Measurements from ENCODE around the gene NTMT1. TPM values are rescaled to one million over a fixed set of nuclear protein-coding genes. Genes with fewer than 3 reads are reported as not detected.
"Not testable (repeated sequence)": the region's sequence is repeated elsewhere in the genome, so short reads cannot be mapped to it uniquely, and the experiment has no call there.

NTMT1 gene
- total RNA-seq, 1 donor from 2014 or later = 15.7 TPM

- no peak for DNase-seq
Observed at GRCh38 chr9:129655154-129655553, 29.2 kb downstream of the NTMT1 start.

DNA sequence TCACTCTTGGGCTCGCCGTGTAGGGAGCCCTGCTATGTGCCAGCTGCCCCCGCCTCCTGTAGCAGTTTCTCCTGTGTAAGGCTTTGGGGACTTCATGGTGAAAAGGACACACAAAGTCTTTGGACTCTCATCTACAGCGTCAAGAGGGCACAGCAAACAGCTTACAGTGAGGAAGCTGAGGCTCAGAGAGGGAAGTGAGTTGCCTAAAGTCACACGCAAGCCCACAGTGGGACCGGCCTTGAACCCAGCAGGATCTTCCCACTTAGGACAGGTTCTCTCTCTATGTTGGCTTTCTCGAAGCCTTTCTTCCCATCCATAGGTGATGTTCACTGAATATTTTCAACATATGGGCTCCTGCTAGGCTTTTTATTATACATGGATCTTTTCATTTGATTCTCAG lies 29.7 kb downstream of the NTMT1 start:
- no peak for DNase-seq

GRCh38 chr9:129656795-129657390 lies 30.9 kb downstream of the NTMT1 start:
- no peak for DNase-seq

GRCh38 chr9:129661029-129661428 lies 35.1 kb downstream of the NTMT1 start:
- DNase-seq = no peak

- DNase-seq = not testable (repeated sequence)
Observed at GRCh38 chr9:129662239-129662638, 36.3 kb downstream of the NTMT1 start.

DNA sequence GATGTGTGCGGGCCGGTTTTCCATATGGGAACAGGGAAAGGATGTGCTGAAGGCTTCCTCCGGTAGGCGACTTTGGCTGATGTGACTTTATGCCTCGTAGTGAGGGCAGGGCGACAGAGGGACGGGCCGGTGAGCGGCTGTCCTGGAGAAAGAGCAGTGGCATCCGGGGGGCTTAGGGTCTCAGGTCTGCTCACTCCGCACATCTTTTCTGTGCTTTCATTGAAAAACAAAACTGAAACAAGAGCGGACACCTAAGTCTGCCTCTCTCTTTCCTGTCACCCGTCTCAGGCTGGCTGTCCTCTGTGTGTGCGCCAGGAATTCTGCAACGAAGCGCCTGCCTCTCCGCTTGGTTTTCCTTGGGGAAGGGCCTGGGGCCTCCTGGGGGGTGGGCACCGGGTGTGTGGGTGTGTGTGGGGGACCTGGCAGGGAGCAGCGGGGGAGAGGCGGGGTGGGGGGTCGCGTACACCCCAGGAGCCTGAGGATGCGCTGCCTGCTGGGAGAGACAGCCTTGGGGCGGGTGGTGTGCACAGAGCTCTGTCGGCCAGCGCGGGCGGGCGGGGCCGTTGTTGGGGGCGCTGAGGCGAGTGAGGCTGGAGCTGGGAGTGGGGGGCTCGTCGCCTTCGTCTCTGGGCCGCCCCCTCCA lies 38.9 kb downstream of the NTMT1 start:
- no peak for DNase-seq

- peak; percentile 13 for DNase-seq
Observed at GRCh38 chr9:129665389-129665775, 39.4 kb downstream of the NTMT1 start, which contains the start of gene PRRX2. PRRX2 (plus strand) TSS chr9:129665647; CDS start chr9:129665868, 221 bp downstream.

DNA sequence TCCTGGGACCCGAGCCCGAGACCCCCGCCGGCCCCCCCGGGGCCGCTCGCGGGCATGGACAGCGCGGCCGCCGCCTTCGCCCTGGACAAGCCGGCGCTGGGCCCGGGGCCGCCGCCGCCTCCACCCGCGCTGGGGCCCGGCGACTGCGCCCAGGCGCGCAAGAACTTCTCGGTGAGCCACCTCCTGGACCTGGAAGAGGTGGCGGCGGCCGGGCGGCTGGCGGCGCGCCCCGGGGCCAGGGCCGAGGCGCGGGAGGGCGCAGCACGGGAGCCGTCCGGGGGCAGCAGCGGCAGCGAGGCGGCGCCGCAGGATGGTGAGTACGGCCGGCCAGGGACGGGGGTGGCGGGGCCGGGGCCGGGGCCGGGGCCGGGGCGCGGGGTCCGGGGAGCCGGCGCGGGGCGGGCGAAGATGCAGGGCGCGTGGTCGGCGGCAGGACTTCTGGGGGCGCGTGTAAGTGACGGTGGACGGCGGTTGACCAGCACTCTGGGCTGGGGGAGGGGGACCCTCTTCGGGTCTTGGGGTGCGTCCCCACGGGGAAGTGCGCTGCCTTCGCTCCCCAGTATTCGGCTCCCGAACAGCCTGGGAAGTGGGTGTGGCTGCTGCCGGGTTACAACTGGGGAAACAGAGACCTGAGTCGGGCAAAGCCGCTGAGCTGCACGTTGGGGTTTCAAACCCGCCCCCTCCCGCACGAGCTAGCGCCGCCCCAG lies 40.0 kb downstream of the NTMT1 start:
- DNase-seq = no peak

DNA sequence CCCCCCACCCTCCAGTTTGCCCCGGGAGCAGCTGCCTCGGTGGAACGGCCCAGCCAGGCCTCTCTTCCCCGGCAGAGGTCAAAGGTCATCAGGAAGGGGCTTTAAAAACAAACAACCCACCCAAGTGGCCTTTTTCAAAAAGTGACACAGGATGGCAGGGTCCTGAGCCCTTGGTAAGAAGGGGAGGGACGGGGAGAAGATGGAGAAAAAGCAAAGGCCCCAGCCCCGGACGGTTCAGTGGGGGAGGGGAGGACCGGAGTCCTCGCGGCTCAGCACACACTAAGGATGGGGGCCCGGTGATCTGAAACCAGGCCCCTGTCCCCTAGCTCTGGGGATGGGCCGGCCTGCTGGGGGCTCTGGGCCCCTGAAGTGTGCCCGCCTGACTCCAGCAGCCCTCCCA lies 40.6 kb downstream of the NTMT1 start:
- DNase-seq = no peak

DNA sequence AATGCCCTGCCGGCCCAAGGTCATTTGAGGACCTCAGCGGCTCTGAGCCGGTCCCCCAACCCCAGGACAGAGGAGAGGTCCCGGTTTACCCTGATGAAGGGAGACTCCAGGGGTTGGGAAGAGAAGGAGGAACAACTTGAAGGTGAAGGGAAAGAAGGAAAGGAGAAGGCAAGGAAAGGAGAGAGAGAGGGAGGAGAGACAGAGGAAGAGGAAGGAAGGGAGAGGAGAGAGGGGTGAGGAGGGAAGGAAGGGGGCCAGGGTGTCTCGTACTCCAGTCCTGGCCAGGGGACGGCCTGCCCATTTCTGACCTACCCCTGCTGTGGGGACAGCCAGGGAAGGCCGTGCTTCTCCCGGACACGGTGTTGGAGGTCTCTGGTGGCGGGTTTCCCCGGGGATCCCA lies 41.4 kb downstream of the NTMT1 start:
- no peak for DNase-seq

GRCh38 chr9:129667850-129668249 lies 41.9 kb downstream of the NTMT1 start:
- DNase-seq = no peak

DNA sequence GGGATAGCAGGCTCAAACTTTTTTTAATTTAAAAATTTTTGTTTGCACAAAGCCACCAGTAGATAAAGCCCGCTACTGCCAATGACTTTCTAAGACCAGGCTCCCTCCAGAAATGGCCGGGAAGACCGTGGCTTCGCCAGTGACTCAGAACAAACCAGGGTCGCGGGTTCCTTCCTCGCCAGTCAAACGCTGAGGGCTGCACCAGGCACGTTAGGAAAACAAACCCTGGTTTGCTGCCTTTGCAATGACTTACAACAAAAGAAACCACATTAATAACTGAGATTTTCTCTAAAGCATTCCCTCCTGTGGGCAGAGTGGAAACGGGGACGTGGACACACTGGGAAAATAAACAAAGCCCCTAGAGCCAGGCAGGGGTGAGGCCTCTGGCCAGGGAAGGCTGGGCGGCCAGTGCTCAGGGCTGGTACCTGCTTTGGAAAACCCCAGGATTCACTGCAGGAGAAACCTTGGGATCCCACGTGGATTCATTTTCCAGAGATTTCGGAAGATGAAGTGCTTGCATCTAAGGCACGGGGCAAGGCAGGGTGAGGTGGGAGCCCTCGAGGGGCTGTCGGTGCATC lies 43.3 kb downstream of the NTMT1 start:
- peak; percentile 19 for DNase-seq

GRCh38 chr9:129669946-129670345 lies 44.0 kb downstream of the NTMT1 start:
- DNase-seq = no peak

- no peak for DNase-seq
Observed at GRCh38 chr9:129671065-129671464, 45.1 kb downstream of the NTMT1 start.

DNA sequence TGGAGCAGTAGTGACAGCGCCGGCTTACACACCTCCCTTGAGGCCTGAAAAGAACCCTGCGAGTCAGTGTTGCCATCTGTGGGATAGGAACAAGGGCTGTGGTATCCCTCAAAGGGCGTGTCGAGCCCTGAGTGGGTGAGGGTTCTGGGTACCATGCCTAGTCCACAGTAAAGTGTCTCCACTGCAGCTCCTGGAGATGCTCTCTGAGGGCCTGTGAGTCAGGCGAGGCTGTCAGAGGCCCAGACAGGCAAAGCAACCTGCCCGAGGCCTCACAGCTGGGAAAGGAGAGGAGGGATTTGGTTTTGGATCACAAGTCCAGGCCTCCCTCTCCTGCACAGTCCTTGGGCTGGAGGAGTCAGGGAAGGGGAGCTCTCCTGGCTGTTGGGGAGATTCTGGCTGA lies 45.6 kb downstream of the NTMT1 start:
- DNase-seq = no peak

GRCh38 chr9:129672702-129673101 lies 46.7 kb downstream of the NTMT1 start:
- no peak for DNase-seq

DNA sequence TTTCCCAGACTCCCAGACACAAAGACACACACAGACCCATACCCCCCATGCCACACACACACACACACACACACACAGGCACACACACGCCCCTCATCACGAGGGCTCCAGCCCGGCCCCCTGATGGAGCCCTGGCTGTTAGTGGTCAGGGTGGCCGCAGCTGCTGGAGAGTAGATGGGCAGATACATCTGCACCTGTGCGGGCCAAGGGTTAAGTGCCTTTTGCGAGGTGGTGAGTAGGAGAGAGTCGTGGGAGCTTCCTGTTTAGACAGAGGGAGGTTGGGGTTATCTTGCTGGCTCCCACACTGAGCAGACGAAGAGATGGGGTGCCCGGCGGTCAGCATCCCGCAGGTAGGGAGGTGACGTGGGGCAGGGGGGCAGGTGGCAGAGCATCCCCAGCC lies 47.6 kb downstream of the NTMT1 start:
- DNase-seq = no peak

DNA sequence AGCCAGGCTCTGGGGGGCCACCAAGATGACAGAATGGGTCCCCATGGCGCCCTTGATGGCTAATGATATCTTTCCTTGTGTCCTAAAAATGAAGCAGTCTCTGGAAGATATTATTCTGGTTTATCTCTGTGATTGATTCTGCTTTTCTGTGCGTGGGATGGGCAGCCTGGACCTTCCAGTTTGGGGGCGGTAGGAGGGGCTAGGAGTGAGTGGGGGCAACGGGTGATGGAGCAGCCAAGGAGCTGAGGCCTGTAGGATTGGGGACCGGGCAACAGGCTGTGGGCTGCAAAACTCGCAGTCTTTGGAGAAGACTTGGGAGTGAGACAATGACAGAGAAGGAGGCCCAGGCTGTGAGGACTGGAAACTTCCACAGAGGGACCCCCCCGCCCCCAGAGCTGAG lies 48.3 kb downstream of the NTMT1 start:
- DNase-seq = no peak

- DNase-seq = no peak
Observed at GRCh38 chr9:129675620-129676019, 49.7 kb downstream of the NTMT1 start.

DNA sequence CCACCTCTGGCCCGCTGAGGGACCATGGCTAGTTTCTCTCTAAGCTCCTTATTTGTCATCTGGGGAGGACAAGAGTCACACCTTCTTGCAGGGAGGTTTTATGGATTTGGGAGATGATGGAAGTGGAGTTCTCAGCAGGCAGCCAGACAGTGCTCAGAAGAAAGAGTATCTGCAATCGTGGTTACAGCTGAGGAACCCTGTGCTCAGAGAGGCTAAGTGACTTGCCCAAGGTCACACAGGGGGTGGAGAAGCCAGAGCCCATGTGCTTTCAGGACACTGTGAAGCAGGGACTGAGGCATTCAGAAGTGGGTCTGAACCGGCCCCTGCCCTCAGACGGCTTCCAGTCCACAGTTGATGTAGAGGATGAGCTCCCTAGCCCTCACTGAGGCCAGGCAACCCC lies 50.3 kb downstream of the NTMT1 start:
- DNase-seq = no peak

- DNase-seq = no peak
Observed at GRCh38 chr9:129676975-129677374, 51.0 kb downstream of the NTMT1 start.

- DNase-seq = no peak
Observed at GRCh38 chr9:129677456-129677855, 51.5 kb downstream of the NTMT1 start.

GRCh38 chr9:129678844-129679243 lies 52.9 kb downstream of the NTMT1 start:
- no peak for DNase-seq

DNA sequence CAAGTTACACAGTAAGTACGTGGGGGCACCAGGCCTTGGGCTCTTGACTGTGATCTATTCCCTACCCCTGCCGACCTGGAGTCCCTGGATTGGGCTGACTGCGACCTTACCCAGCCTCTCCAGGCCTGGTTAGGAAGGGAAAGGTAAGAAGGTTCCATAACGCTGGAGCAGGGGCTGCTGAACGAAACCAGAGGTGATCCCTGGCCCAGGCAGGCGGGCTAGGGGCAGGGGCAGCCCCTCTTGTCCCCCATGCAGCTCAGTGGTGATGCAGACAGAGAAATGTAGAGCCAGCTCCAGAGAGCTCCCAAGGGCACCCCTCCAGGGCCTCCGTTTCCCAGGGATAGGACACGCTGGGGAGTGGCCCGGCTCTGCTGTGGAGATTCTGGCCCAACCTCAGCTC lies 53.6 kb downstream of the NTMT1 start:
- no peak for DNase-seq
